HG02840 (cell line): ENCODE measurements around the gene ANK3.

ENCODE experiments used
- ATAC-seq: cut with Tn5 transposase; IDR thresholded peaks from one replicate; pipeline ENCODE4 v1.9.1; 2021; ENCODE audit warnings: mild to moderate bottlenecking, moderate library complexity, moderate number of reproducible peaks; ENCODE audit not compliant: unreplicated experiment, low FRiP score

The ANK3 gene

DNA sequence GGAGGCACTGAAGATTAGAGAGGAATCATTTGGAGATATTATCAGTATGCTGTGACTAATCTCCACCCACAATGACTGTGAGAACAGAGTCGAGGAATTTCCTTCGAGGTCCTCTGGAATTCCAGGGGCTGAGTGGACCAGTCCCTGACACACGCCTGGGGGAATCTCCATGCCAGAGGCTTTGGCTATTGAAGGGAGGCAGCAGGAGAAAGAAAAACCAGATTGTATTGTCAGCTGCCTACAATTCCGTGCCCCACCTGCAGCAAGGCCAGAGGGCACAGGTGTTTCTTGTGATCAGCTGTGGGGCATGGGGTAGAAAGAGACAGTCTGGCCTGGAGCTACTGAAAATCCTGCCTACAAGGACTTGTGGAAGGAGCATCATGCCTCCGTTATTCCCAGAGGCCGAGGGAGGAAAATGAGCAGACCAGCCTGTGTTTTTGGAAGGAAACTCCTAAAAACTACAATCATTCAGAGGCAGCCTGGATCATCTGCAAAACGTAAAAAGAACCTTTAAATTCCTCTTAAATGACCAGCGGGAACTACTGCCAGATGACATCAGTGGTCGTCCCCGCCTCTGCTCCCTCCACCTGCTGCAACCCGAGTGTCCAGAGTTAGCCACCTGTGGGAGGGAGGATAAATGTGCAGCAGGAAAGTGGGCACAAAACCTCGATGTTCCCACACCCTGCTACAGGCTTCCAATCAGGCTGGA, 25.4 kb upstream of the ANK3 start:
- no peak for ATAC-seq

DNA sequence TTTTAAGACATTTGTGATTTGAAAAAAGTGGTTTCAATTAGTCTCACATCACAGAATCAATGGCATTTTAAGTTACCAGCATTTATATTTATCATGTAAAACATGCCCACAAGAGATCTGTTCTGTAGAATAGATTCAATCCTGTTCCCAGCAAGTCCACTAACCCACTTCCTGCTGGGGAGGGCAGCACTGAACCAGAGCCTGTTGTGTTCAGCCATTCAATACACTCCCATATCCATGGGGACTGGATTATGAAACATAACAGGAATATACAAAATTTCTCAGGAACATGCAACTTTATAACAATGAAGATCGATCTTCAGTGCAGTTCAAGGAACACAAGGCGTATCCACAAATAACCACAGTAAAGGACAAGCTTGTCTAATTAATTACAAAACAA, 24.4 kb upstream of the ANK3 start:
- no peak for ATAC-seq

DNA sequence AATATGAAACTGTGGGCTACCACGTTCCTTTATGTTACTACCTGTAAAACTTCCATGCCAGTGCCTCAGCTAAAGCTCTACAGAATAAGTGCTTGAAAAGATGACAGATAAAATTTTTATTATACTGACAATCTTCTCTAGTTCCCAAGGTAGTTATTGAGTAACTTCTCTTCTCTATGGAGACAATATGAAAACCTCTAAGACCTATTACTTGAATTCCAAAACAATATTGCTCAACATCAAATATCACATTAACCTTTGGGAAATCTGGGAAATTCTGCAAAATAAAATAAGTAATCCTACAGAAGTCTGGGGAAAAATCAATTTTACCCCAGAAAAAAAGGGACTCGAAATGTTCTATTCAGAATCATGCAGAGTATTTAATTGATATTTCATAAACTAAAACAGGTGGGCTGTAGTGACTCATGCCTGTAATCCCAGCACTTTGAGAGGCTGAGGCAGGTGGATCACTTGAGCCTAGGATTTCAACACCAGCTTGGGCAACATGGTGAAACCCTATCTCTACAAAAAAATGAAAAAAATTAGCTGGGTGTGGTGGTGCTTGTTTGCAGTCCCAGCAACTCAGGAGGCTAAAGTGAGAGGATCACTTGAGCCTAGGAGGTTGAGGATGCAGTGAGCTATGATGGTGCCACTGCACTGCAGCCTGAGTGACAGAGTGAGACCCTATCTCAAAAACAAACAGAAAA, 23.8 kb upstream of the ANK3 start:
- ATAC-seq, result no peak

DNA sequence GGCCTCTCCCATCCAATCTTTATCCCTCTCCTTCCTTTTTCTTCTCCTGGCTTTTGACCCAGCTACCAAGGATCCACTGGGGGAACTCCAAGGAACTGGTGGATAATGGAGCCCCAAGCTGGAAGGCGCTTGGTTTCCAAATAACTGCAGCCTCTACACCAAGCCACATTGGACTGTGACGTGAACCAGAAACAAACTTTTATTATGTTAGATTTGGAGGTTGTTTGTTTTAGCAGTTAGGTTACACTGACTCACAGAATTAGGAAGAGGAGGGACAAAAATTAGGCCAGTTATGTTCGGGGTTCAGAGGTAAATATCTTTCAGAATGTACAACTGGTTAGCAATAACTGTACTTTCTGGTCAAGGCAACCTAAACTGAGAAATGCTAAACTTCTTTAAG, 21.3 kb upstream of the ANK3 start:
- no peak for ATAC-seq

DNA sequence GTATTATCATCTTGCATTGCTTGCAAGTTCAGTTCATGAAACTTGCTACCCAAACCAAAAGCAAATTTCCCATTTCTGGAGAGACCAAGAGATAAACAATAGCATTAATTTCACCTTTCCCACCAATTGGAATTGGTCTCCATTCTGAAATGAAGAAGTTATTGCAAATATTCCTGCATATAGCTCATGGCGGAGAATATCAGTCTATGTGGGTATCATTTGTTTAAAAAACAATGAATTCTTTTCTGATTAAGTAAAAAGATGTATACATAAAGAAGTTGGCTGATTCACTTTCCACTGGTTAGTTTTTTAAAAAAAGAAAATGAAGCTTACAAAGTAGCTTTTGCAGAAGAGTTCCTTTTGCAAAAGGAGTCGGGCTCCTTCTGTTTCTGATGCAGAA, 19.5 kb upstream of the ANK3 start:
- ATAC-seq, result no peak

DNA sequence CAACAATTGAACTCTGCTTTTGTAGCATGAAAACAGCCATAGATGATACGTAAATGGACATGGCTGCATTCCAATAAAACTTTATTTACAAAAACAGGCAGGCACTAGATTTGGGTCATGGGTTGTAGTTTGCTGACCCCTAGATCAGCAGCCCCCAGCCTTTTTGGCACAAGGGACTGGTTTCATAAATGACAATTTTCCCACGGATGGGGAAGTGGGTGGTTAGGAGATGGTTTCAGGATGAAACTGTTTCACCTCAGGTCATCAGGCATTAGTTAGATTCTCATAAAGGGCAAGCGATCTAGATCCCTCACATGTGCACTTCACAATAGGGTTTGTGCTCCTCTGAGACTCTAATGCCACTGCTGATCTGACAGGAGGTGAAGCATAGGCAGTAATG, 16.5 kb upstream of the ANK3 start:
- ATAC-seq, result no peak

DNA sequence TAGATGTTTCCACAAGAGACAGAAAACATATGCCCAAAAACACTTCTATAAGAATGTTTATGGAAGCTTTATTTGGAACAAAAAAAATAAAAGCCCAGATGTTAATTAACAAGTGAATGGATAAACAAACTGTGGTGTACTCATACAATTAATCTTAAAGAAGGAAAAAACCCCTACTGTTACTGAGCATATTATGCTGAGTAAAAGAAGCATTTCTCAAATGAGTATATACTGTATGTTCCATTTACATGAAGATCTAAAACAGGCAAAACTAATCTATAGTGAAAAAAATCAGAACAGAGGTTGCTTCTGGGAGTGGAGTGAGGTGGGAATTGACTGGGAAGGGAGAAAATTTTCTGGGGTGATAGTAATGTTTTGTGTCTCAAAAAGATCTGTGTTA, 15.5 kb upstream of the ANK3 start:
- no peak for ATAC-seq

DNA sequence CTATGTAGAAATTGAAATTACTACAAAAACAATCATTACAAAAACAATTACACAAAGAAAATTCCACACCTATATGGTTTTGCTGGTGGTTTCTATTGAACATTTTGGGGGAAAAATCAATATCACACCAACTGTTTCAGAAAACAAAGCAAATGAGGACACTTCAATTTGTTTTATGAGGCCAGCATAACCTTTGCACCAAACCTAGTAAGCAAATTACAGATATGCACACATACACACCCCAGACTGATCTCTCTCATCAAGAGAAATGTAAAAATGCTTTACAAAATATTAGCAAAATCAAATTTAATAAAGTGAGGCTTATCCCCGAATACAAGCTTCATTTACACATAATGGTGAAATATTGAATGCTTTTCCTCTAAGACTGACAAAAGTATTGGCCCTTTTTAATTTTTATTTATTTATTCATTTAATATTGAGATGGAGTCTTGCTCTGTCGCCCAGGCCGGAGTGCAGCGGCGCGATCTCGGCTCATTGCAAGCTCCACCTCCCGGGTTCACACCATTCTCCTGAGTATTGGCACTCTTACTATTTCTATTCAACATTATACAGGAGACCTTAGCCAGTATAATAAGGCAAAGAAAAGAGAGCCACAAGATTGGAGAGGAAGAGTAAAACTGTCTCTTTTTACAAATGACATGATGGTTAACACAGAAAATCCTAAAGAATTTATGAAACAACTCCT, 13.6 kb upstream of the ANK3 start:
- ATAC-seq, result no peak

DNA sequence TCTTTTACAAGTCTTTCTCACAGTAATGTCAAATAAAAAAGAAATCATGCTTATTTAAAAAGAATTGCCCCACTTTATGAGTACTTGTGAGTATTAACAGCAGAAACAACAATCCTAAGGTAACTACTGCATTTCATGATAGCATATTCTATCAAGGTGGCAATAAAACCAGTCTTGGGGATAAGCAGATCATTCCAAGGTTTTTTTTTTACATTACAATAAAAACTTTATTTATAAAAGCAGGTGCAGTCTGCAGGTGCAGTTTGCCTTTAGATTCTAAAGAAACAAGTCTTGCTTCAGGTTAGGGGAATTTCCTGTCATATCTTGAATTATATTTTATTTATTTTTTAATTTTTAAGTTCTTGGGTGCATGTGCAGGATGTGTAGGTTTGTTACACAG, 10.7 kb upstream of the ANK3 start:
- ATAC-seq, result no peak

DNA sequence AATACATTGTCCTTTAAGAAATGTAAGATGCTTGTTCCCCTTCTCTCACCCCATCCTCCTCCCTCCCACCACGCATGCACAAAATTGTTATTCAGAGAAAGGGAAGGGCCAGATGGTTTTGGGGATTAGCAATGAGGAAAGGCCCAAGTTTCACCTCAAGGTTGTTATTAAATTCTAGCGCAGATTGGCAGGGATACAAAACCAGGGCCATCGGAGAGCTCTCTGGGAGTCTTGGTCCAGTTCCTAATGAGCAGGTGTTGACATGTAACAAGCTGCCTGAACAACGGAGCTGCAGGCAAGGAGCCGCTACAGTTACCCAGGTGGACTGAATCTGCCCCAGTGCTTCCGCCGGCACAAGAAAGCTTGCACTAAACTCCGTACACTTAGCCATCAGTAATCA, 9.7 kb upstream of the ANK3 start:
- ATAC-seq, result no peak

DNA sequence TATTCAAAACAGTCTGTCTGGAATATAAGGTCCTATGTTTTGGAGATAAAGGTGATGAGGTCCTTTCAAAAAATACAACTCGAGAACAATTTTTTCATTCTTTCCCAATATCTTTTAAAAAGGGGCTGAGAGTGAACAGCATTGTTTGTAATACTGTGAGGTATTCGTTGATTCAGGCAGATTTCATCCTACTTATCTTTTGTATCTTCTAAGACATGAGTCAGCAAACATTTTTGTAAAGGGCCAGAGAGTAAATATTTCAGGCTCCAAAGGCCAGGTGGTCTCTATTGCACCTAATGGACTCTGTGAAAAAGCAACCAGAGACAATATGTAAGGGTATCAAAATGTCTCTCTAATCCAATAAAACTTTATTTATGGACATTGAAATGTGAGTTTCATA, 8.1 kb upstream of the ANK3 start:
- no peak for ATAC-seq

DNA sequence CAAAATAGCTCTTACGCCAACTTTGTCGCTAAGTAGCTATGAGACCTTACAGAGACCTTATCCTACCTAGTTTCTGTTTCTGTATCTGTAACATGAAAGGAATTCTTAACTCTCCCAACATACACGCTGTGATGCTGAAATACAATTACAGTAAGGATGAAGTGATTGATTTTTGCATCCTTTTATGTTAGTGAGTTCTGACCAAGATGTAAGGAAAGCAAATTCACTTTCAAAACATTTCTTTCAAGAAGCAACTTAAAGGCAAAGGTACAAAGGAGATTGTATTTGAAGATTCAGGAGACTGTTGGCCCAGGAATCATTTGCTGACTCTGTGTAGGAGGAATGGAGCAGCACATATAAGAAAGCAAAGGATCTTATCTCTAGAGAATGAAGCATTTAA, 7.1 kb upstream of the ANK3 start:
- no peak for ATAC-seq

DNA sequence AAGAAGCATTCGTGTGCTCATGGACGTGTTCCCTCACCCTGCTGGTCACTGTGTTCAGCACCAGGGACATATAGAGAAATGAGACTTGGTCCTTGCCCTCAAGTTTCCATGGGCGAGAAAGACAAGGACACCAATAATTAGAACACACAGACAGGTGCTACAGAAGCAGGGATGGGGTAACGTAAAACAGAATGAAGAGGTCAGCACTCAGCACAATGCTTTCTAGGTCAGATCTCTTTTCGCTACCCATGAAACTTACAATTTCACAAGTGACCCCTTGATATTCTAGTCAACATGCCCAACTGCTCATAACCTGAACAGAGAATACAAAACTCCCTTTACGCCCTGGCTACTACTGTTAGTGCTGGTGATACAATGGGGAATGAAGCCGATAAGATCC, 6.0 kb upstream of the ANK3 start:
- no peak for ATAC-seq

DNA sequence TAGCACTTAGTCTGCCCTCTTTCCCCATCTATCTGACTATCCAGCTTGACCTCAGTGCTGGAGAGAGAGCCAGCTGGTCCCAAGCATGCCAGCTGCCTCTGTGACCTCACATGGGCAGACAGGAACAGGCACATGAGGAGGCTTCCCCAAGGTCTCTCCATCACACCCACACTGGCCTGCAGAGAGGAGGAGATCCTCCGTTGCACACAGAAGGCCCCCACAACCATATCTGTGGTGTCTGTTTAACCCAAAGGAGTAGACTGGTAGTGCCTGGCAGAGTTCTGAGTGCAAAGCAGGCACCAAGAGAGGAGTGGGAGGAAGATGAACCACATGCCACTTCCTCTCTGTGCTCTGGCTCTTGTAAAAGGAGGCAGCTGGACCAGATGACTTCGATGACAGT, 4.8 kb upstream of the ANK3 start:
- no peak for ATAC-seq

DNA sequence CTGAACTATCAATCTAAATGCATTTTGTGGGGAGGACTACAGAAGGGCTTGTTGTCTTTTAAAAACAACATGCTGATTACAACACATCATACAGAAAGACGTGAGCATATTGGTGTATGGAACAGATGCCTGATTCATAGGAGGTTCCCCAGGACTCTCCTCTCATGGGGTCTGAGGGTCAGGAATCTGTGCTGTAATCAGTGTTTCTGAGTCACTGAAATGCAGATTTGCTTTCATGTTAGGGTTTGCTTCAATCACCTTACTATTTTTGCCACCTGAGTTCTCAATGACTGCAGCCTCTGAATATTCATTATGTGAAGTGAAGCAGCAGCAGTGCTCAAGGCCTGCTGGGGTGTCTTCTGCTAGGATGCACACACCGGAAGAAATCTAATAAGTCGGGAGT, 550 bp upstream of the ANK3 start:
- ATAC-seq, result no peak

DNA sequence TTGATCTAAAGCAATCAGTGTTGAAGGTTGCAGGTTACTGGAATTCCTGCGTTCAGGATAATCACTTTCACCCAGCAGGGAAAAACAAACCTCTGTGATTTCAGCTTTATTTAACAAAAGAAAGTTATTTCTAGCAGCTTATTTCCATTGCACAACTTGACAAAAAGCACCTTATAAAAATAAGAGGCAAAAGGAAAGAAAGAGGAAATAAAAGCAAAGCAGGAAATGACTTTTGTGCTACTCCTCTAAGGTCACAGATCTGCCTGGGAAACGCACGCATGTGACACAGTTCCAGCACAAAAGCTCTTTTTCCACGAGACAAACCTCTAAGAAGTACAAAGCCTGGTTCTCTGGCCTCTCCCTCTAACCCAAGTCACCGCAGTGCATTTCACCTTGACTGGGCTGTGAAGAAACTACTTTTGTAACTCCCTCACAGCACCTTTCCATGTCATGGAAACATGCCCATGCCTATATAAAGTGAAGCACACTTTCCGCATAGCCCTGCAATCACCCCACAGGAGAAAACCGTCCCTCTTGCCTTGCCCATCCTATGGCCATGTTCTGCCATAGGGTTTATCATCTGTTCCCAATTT, 870 bp downstream of the ANK3 start:
- no peak for ATAC-seq

DNA sequence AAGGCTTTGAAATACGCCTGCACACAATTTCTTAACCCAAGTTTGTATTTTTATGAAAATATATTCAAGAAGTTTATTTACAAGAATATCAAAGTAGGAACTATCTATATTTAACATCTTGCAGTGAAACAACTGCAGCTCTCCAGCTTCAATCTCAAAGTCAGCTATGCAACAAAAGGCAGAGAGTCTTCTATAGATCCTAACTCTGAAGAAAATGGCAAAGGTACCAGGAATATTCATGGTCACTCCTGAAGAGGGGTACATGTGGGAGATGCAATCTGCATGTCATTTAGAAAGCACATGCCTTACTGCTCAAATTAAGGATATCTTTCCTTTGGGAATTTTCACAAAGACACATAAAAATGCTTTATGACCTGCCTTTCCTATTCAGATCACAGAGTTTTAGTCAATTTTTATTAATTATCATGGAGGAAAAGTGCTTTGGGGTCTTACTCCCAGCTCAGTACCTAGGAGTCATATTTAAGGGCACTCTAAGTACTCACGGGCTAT, 1.5 kb downstream of the ANK3 start:
- no peak for ATAC-seq

DNA sequence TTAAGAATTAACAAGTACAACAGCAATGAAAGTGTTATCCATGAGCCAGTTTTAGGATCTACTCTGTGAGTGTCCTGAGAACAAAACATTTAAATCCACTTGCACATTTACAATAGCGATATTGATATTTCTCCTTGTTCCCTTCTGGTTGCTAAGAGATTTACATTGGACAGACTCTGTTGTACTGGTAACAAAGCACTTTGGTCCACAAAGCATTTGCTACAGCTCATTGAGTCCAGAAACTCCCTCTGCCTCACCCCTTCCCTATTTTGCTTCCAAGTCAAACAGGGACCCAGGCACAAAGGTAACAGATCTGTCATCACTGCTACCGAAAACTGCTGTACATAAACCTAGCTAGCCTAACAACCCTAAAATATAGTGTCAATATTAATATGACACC, 2.1 kb downstream of the ANK3 start:
- no peak for ATAC-seq

DNA sequence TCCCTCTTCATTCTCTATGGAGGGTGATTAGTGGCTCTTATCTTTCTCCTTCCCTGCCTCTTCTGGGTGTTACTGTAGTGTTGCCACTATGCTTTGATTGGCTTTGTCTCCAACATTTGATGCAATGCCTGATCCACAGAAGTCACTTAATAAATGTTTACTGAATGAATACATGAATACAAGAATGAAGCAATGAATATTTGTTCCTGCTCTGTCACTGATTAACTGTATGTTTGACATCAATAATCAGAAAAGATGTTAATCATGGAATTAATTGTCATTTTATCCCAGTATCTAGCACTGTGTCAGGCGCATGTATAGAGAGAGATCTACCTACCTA, 4.3 kb downstream of the ANK3 start:
- ATAC-seq, result no peak

DNA sequence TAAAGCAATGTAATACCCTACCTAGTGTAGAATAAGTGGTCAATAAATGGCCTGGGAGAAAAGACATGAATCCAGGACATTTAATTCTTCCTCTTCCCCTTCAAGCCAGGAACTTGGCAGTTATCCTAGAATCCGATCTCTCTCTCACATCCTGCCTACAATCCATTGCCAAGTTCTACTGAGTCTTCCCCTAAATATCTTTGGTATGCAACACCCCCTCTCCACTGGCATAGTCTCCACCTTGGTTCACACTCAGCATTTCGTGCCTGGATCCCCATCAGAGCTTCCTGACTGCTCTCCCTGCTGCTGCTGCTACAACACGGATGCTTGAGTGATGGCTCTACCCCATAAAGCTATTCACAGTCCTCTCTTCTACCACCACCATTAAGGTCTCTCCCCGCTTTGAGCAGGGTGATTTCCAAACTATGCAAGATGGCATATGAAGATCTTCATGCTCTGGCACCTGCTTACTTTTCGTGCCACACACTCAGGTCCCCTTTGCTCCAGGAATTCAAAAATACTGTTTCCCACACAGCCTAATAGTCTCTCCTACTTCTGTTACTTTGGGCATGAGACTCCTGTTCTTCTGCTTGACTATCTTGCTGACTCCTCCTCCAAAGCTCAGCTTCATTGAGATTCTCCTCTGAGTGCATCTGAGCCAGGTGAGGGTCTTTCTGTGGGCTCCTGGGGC, 4.8 kb downstream of the ANK3 start:
- ATAC-seq, result no peak

DNA sequence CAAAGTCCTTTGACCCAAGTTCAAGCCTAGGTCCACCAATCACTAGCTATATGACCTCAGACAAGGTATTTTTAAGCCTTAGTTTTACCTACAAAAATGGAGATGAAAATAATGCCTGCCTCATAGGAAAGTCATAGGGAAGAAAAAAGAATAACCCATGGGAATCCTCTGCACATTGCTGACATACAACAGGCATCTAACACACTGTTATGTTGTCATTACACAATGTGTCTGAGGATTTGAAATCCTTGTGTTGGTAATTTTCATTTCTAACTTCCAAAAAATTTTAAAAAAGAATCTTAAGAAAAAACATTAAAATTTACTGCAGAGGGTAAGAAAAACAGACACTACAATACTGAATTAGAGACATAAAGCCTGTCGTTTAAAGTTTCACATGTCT, 5.7 kb downstream of the ANK3 start:
- no peak for ATAC-seq
